ENCODE data around the gene FOSB.

DNA sequence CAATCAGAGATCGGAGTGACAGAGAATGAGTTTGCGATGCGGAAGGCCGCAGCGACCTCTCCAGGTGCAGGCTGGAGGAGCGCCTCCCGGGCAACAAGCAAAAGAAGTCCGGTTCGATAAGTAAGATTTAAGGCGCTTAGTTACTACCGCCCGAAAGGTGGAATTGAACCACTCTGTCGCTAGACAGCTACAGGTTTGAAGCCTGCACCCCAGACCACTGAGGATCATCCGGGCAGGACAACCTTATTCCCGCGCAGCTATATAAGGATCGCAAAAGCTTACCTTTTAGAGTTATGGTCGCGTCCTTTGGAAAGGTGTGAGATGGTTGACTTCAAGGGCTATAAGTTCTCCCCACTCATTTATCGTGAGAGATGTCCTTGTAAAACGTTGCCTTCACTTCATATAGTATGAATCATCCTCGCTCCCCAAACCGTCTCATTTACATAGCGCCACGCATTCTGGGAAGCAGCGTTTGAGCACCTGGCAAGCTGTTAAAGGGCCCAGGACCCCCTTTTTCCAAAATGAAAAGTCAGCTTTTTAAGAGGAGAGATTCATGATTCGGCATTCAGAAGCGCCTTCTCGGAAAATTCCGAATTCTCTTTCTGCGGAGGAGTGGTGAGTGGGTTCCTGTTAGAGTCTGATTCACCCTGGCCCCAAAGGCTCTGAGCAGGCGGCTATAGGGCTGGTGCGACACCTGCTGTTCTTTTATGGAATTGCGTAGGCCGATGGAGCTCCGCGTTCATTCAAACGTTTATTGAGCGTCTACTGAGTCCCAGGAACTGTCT, 10.8 kb downstream of the FOSB start:
- TF ChIP-seq, protein P1, sequence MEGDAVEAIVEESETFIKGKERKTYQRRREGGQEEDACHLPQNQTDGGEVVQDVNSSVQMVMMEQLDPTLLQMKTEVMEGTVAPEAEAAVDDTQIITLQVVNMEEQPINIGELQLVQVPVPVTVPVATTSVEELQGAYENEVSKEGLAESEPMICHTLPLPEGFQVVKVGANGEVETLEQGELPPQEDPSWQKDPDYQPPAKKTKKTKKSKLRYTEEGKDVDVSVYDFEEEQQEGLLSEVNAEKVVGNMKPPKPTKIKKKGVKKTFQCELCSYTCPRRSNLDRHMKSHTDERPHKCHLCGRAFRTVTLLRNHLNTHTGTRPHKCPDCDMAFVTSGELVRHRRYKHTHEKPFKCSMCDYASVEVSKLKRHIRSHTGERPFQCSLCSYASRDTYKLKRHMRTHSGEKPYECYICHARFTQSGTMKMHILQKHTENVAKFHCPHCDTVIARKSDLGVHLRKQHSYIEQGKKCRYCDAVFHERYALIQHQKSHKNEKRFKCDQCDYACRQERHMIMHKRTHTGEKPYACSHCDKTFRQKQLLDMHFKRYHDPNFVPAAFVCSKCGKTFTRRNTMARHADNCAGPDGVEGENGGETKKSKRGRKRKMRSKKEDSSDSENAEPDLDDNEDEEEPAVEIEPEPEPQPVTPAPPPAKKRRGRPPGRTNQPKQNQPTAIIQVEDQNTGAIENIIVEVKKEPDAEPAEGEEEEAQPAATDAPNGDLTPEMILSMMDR (IDR thresholded peaks at IDR 0.05; ENCODE audit: low read depth, low read length, missing input control): peak; percentile 100
- TF ChIP-seq FOXA1 (IDR thresholded peaks at IDR 0.05) (no peak), JUND (IDR thresholded peaks at IDR 0.05) (peak; percentile 11 to 30), GABPA (IDR thresholded peaks at IDR 0.05 in 1 of 2, conservative IDR thresholded peaks at IDR 0.05 in 1 of 2) (no peak), RAD21 (IDR thresholded peaks at IDR 0.05) (peak; percentile 97 to 99), SP1 (IDR thresholded peaks at IDR 0.05) (no peak), HNF4G (IDR thresholded peaks at IDR 0.05) (no peak)
- TF ChIP-seq, protein P2, sequence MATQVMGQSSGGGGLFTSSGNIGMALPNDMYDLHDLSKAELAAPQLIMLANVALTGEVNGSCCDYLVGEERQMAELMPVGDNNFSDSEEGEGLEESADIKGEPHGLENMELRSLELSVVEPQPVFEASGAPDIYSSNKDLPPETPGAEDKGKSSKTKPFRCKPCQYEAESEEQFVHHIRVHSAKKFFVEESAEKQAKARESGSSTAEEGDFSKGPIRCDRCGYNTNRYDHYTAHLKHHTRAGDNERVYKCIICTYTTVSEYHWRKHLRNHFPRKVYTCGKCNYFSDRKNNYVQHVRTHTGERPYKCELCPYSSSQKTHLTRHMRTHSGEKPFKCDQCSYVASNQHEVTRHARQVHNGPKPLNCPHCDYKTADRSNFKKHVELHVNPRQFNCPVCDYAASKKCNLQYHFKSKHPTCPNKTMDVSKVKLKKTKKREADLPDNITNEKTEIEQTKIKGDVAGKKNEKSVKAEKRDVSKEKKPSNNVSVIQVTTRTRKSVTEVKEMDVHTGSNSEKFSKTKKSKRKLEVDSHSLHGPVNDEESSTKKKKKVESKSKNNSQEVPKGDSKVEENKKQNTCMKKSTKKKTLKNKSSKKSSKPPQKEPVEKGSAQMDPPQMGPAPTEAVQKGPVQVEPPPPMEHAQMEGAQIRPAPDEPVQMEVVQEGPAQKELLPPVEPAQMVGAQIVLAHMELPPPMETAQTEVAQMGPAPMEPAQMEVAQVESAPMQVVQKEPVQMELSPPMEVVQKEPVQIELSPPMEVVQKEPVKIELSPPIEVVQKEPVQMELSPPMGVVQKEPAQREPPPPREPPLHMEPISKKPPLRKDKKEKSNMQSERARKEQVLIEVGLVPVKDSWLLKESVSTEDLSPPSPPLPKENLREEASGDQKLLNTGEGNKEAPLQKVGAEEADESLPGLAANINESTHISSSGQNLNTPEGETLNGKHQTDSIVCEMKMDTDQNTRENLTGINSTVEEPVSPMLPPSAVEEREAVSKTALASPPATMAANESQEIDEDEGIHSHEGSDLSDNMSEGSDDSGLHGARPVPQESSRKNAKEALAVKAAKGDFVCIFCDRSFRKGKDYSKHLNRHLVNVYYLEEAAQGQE (IDR thresholded peaks at IDR 0.05): peak; percentile 50
- TF ChIP-seq, protein P3, sequence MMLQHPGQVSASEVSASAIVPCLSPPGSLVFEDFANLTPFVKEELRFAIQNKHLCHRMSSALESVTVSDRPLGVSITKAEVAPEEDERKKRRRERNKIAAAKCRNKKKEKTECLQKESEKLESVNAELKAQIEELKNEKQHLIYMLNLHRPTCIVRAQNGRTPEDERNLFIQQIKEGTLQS (IDR thresholded peaks at IDR 0.05): peak; percentile 98
- TF ChIP-seq, protein P4, sequence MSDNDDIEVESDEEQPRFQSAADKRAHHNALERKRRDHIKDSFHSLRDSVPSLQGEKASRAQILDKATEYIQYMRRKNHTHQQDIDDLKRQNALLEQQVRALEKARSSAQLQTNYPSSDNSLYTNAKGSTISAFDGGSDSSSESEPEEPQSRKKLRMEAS (IDR thresholded peaks at IDR 0.05): peak; percentile 98
- TF ChIP-seq, protein P5, sequence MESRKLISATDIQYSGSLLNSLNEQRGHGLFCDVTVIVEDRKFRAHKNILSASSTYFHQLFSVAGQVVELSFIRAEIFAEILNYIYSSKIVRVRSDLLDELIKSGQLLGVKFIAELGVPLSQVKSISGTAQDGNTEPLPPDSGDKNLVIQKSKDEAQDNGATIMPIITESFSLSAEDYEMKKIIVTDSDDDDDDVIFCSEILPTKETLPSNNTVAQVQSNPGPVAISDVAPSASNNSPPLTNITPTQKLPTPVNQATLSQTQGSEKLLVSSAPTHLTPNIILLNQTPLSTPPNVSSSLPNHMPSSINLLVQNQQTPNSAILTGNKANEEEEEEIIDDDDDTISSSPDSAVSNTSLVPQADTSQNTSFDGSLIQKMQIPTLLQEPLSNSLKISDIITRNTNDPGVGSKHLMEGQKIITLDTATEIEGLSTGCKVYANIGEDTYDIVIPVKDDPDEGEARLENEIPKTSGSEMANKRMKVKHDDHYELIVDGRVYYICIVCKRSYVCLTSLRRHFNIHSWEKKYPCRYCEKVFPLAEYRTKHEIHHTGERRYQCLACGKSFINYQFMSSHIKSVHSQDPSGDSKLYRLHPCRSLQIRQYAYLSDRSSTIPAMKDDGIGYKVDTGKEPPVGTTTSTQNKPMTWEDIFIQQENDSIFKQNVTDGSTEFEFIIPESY (IDR thresholded peaks at IDR 0.05): no peak

Data from liver (tissue), 3 donors.